Esophagus squamous epithelium (tissue), 5 donors: ENCODE measurements around the gene PCDHB13. TPM values are rescaled to one million over a fixed set of nuclear protein-coding genes. Genes with fewer than 3 reads are reported as not detected.
A peak's percentile ranks its signal among the peaks of the same experiment; 100 is the strongest.
"Not testable (repeated sequence)": the region's sequence is repeated elsewhere in the genome, so short reads cannot be mapped to it uniquely, and the experiment has no call there.

Experiments used
- DNase-seq: peaks from one replicate; lab custom pipeline; 2025; lab: John Stamatoyannopoulos, UW
- H3K27ac ChIP-seq, 4 donors: fragments of 200-600 bp; sonication (generic); one replicate each; pipeline ENCODE4 v1.5.1; 2016 to 2019; ENCODE audit warnings: mild to moderate bottlenecking in 1 of 4
- H3K27me3 ChIP-seq, 4 donors: fragments of 200-600 bp; sonication (generic); 1 replicate in 3 of 4; 2 replicates in 1 of 4; pipeline versions ENCODE4 v1.5.1 to v1.6.0; 2017 to 2021; ENCODE audit warnings: antibody characterized with exemption in 1 of 4
- H3K36me3 ChIP-seq, 3 donors: fragments of 200-600 bp; sonication (generic); one replicate each; pipeline ENCODE4 v1.5.1; 2016 to 2019
- H3K4me1 ChIP-seq, 3 donors: fragments of 200-600 bp; sonication (generic); one replicate each; pipeline ENCODE4 v1.5.1; 2017 to 2019
- H3K4me3 ChIP-seq, 4 donors: fragments of 200-600 bp; sonication (generic); 1 replicate in 3 of 4; 2 replicates in 1 of 4; pipeline ENCODE4 v1.5.1; 2016 to 2019; ENCODE audit warnings: mild to moderate bottlenecking in 2 of 4, moderate library complexity in 1 of 4
- H3K9me3 ChIP-seq, 3 donors: fragments of 200-600 bp; sonication (generic); one replicate each; pipeline ENCODE4 v1.5.1; 2016 to 2019
- CTCF ChIP-seq, 6 experiments: fragments of 450-650 bp in 4 of 6; fragments of 200-600 bp in 2 of 6; sonication (generic) in 2 of 6; IDR thresholded peaks; one replicate each; pipeline ENCODE4 v1.5.1; 2016 to 2019; ENCODE audit warnings: antibody characterized with exemption in 6 of 6, mild to moderate bottlenecking in 4 of 6, moderate library complexity in 4 of 6
- POLR2A ChIP-seq, 4 donors: fragments of 450-650 bp; IDR thresholded peaks; one replicate each; pipeline ENCODE4 v1.6.1; 2017; ENCODE audit warnings: antibody characterized with exemption in 4 of 4, mild to moderate bottlenecking in 4 of 4, moderate library complexity in 3 of 4
- WGBS, 2 donors: methylation state at CpG; one replicate each; pipeline ENCODE4 v1.1.5; 2018; 5-methylcytosine and 5-hydroxymethylcytosine counted together
- intact Hi-C: fragments of 100-400 bp; cut with DNase I; formaldehyde crosslinking; loops from one replicate; pipeline ENCODE4 v1.15.0; 2022
- total RNA-seq, 4 donors: library from RNA; depleted of rRNA; stranded (reverse); fragments of >200 nt; gene quantifications; one replicate each; pipeline ENCODE4 v1.1.0, GENCODE V29; 2016
- donor health status: DM: yes; HTN: yes; CAD: no.

The PCDHB13 gene
- 1 to 10 TPM; 2.0 to 2.7 (median 2.3) TPM for total RNA-seq

- H3K27ac ChIP-seq, H3K36me3 ChIP-seq, H3K4me1 ChIP-seq, intact Hi-C loops, DNase-seq: not testable (repeated sequence)
- H3K27me3 ChIP-seq, result peaks cover 0 to 28% (median 0%) of the 10 kb centered on the region in 4 donors
- H3K4me3 ChIP-seq, result peak within 1 kb of the TSS in 3 of 4 donors; percentile 15 to 45 (median 16)
- WGBS, 2 donors, result 14 to 18% methylated on average over 10 to 13 of the region's 18 CpGs
- TF ChIP-seq CTCF (IDR thresholded peaks at IDR 0.05), result peak in 5 of 6 experiments; percentile 10 to 52 (median 30)
- H3K9me3 ChIP-seq, result peaks cover 4 to 66% (median 45%) of the 10 kb centered on the region in 3 donors
These were observed at the start of gene PCDHB13 for GRCh38 chr5:141213656-141214339. TSS of gene PCDHB13 (plus strand) at chr5:141213919. CDS start at chr5:141214124, 205 bp downstream.

DNA sequence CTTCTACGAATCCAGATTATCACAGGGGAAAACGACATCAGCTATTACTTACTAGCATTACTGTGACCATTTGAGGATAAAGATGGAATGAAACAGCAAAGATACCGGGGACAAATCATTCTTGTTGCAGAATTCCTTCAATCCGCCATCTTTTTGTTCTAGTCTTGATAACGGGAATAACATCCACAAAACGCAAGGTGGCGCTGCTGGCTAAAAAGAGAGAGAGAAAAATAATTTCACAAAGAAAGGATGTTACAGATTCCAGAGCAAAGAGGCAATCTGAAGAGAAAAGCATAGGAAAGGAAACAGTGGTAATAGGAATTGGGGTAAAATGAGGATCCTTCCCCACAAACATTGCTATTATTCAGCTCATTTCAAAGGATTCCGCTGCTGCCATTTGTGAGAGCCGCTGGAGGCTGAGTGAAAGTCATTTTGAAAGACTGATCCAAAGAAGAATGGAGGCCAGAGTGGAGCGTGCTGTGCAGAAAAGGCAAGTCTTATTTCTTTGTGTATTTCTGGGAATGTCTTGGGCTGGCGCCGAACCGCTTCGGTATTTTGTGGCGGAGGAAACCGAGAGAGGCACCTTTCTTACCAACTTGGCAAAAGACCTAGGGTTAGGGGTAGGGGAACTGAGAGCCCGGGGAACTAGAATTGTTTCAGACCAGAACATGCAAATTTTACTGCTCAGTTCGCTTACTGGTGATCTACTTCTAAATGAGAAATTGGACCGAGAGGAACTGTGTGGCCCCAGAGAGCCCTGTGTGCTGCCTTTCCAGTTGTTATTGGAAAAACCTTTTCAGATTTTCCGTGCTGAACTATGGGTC, 41.1 kb upstream of the PCDHB13 start, which contains the start of gene PCDHB7:
Gene PCDHB7 (plus strand): TSS at position 264 of the 824 bp plus-strand sequence. CDS start 192 bp downstream, at position 456.
- H3K4me3 ChIP-seq, result peak within 1 kb of the TSS in 1 of 4 donors; percentile 24
- H3K27me3 ChIP-seq, result peaks cover 0 to 33% (median 2%) of the 10 kb centered on the region in 4 donors
- no peak for TF ChIP-seq POLR2A (IDR thresholded peaks at IDR 0.05)
- peak in 3 of 6 experiments; percentile 11 to 30 (median 16) for TF ChIP-seq CTCF (IDR thresholded peaks at IDR 0.05)
- peaks cover 0 to 35% (median 23%) of the 10 kb centered on the region in 3 donors for H3K9me3 ChIP-seq
- no peak for DNase-seq
- intact Hi-C loops, result no loop called here
- H3K4me1 ChIP-seq, result no peaks in the 10 kb centered on the region
- H3K36me3 ChIP-seq, result no peaks in the 10 kb centered on the region
- WGBS, 2 donors, result 36 to 42% methylated on average over 20 of the region's 20 CpGs
- no peak within 1 kb of the TSS for H3K27ac ChIP-seq

DNA sequence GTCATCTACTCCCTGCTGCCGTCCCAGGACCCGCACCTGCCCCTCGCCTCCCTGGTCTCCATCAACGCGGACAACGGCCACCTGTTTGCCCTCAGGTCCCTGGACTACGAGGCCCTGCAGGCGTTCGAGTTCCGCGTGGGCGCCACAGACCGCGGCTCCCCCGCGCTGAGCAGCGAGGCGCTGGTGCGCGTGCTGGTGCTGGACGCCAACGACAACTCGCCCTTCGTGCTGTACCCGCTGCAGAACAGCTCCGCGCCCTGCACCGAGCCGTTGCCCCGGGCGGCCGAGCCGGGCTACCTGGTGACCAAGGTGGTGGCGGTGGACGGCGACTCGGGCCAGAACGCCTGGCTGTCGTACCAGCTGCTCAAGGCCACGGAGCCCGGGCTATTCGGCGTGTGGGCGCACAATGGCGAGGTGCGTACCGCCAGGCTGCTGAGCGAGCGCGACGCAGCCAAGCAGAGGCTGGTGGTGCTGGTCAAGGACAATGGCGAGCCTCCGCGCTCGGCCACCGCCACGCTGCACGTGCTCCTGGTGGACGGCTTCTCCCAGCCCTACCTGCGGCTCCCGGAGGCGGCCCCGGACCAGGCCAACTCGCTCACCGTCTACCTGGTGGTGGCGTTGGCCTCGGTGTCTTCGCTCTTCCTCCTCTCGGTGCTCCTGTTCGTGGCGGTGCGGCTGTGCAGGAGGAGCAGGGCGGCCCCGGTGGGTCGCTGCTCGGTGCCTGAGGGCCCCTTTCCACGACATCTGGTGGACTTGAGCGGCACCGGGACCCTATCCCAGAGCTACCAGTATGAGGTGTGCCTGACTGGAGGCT, 39.2 kb upstream of the PCDHB13 start:
- peaks cover 0 to 50% (median 34%) of the 10 kb centered on the region in 3 donors for H3K9me3 ChIP-seq
- WGBS, 2 donors, result 47 to 57% methylated on average over 35 to 41 of the region's 79 CpGs
- H3K36me3 ChIP-seq, result not testable (repeated sequence)

DNA sequence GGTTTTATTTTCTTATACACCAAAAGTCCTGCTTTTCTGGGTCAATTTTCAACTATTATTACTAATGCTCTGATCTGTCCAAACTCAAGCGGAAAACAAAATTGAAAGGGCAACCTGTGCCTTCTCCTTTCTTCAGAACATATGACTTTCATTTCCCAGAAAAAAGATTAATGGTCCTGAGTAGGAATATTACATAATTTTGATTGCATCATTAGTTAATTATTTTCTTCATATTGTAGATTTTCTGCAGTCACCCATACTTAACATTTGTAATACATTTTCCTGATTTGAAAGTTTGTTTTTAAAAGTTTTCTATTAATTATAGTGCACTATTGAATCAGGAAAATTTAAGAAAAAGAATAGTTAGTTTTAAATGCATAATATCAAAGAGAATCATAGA, 37.8 kb upstream of the PCDHB13 start:
- DNase-seq, result no peak
- Histone ChIP-seq H3K4me1 (no peaks in the 10 kb centered on the region), H3K36me3 (no peaks in the 10 kb centered on the region), H3K9me3 (peaks cover 0 to 57% (median 34%) of the 10 kb centered on the region in 3 donors), H3K27ac (no peak overlapping the region), H3K4me3 (no peak overlapping the region), H3K27me3 (peaks cover 0 to 57% (median 2%) of the 10 kb centered on the region in 4 donors)
- 53 to 74% methylated on average over 1 of the region's 1 CpG for WGBS, 2 donors
- intact Hi-C loops, result no loop called here
- TF ChIP-seq CTCF (IDR thresholded peaks at IDR 0.05), result no peak
- no peak for TF ChIP-seq POLR2A (IDR thresholded peaks at IDR 0.05)

More for the DNA sequence above, 39.2 kb upstream of the PCDHB13 start:
- DNase-seq, intact Hi-C loops, H3K4me1 ChIP-seq, H3K27ac ChIP-seq, H3K4me3 ChIP-seq: not testable (repeated sequence)
- H3K27me3 ChIP-seq, result peaks cover 0 to 49% (median 2%) of the 10 kb centered on the region in 4 donors

- WGBS, 2 donors, result 36 to 44% methylated on average over 13 to 14 of the region's 18 CpGs
- DNase-seq, H3K27ac ChIP-seq, H3K36me3 ChIP-seq, intact Hi-C loops, H3K4me3 ChIP-seq, H3K4me1 ChIP-seq: not testable (repeated sequence)
- Histone ChIP-seq H3K27me3 (peaks cover 0 to 65% (median 2%) of the 10 kb centered on the region in 4 donors), H3K9me3 (peaks cover 0 to 60% (median 34%) of the 10 kb centered on the region in 3 donors)
These were observed 36.0 kb upstream of the PCDHB13 start, which contains the start of gene PCDHB8 for GRCh38 chr5:141177577-141178191. TSS of gene PCDHB8 (plus strand) at chr5:141177790. CDS start at chr5:141178035, 245 bp downstream.

DNA sequence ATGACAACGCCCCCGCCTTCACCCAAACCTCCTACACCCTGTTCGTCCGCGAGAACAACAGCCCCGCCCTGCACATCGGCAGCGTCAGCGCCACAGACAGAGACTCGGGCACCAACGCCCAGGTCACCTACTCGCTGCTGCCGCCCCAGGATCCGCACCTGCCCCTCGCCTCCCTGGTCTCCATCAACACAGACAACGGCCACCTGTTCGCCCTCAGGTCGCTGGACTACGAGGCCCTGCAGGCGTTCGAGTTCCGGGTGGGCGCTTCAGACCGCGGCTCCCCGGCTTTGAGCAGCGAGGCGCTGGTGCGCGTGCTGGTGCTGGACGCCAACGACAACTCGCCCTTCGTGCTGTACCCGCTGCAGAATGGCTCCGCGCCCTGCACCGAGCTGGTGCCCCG, 34.3 kb upstream of the PCDHB13 start:
- intact Hi-C loops, H3K4me1 ChIP-seq, H3K36me3 ChIP-seq, DNase-seq, H3K4me3 ChIP-seq, H3K27ac ChIP-seq: not testable (repeated sequence)
- Histone ChIP-seq H3K27me3 (peaks cover 0 to 73% (median 2%) of the 10 kb centered on the region in 4 donors), H3K9me3 (peaks cover 0 to 59% (median 28%) of the 10 kb centered on the region in 3 donors)
- 51 to 72% methylated on average over 13 to 18 of the region's 39 CpGs for WGBS, 2 donors

DNA sequence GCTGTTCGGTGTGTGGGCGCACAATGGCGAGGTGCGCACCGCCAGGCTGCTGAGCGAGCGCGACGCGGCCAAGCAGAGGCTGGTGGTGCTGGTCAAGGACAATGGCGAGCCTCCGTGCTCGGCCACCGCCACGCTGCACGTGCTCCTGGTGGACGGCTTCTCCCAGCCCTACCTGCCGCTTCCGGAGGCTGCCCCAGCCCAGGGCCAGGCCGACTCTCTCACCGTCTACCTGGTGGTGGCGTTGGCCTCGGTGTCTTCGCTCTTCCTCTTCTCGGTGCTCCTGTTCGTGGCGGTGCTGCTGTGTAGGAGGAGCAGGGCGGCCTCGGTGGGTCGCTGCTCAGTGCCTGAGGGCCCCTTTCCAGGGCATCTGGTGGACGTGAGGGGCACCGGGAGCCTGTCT, 33.8 kb upstream of the PCDHB13 start:
- intact Hi-C loops, H3K27ac ChIP-seq, DNase-seq, H3K4me3 ChIP-seq, H3K36me3 ChIP-seq, H3K4me1 ChIP-seq: not testable (repeated sequence)
- WGBS, 2 donors, result 39 to 65% methylated on average over 8 to 20 of the region's 32 CpGs
- peaks cover 0 to 59% (median 28%) of the 10 kb centered on the region in 3 donors for H3K9me3 ChIP-seq
- H3K27me3 ChIP-seq, result peaks cover 0 to 71% (median 2%) of the 10 kb centered on the region in 4 donors
